Fibroblast of skin of right biceps (primary cell): ENCODE measurements around the gene INHBE.
"Not testable (repeated sequence)": the region's sequence is repeated elsewhere in the genome, so short reads cannot be mapped to it uniquely, and the experiment has no call there.

Experiments used
- DNase-seq: peaks from one replicate; pipeline ENCODE4 v3.0.0-alpha.2; 2013

Gene INHBE

GRCh38 chr12:57476993-57477709 is 22.0 kb downstream of the INHBE start:
- DNase-seq = no peak

DNA sequence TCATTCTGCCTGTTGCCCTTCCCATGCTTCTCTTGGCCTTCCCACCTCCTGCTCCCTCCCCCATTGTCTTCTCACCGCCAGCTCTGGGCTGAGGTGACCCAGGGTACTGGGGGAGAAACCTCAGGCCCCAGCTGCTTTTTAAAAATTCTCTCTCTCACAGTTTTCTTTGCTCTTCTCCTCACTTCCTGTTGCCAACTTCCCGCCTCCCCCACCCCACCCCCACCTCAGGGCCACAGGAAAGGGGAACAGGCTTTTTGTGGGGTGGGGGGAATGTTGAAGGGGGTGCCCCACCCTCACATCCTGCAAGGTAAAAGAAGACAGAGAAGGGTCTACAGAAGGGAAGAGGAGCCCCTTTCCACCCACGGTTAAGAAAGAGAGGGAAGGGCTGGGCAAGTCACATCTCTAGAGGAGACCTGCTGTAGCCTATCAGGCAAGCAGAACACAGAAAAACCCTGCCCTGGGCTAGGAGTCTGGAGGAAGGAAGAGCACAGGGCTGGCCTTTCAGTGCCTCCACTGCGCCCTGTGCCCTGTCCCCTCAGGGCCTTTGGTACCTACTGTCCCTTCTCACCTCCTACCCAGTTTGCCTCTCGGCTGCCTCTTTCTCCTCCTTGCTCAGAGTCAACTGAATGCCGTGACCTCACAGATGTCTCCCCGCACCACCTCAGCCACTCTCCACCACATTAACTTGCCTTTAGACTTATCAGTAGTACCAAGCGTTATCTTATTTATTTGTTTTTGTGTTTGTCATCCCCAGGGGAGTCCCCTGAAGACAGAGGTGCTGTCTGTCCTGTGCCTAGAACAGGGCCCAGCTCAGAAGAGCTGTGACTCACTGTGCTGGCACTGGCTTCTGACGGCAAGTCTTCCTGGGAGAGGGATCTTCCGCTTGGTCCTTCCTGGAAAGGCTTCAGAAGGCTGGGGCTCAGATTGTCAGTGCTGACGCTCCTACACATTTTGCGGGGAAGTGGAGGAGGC is 22.9 kb downstream of the INHBE start:
- peak; percentile 34 for DNase-seq

DNA sequence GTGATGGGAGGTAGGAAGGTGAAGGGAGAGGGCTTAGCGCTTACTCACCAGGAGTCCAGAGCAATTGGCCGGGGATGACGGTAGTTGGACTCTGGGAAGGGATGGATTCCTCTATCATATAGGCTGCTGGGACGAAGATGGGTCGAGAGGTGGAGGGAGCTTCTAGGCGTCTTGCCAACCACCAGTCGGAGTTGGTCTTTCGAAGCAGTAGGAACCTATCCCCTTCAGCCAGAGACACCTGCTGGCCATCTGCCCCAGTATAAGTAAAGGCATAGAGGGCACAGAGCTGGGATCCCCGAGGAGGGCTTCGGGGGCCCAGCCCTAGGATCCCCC is 23.9 kb downstream of the INHBE start:
- DNase-seq = no peak

DNA sequence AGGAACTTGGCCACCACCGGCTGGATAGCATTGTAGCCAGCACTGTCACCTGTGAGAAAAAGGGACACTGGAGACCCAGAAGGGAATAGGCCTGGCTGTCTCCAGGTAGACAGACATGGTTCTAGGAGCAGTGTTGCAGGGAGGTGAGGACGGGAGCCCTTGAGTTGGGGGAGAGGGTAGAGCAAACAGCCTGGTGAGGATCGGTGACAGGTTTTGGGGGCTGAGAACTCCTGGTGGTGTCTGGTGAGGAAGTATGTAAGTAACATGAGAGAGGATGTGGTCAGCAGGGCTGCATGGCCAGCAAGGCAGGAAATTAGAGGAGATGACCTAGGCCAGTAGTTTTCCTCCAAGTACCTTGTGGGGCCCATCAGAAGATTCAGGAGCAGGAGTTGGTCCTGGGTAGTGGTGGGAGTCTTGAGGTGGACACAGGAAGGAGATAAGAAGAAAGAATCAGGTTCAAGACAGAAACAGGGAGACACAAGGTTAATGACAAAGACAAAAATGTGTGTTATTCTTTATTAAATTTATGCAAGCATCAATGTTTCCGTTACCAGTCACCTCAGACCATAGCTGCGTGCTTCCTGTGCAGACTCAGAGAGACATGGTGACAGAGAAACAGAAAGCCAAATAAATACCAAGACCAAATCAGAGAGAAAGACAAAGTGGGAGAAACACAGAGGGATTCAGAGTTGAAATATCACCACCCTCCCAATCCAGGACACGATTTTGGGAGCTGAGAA is 24.4 kb downstream of the INHBE start, which contains the start of gene ARHGAP9:
TSS of gene ARHGAP9 (minus strand) at position 491 of the 740 bp plus-strand sequence. CDS start at position 31, 460 bp downstream.
- DNase-seq = no peak

- DNase-seq = no peak
These were observed 26.6 kb downstream of the INHBE start for GRCh38 chr12:57481671-57482070.

- peak; percentile 80 for DNase-seq
These were observed 28.4 kb downstream of the INHBE start for GRCh38 chr12:57483466-57483865.

DNA sequence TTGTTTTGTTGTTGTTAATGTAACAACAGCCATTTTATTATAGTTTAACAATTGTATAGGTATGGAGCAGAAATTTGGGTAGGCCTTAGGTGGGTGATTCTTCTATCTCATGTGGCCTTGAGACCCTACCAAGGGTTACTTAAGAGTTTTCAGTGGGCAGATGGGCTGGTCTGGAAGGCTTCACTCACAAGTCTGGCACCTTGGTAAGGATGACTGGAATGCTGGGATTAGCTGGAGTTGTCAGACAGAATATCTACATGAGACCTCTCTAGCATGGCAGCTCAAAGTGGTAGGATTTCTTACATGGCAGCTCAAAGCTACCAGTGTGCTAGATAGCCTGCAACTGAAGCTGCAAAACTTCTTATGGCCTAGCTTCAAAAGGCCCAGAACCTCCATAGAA is 30.6 kb downstream of the INHBE start:
- DNase-seq = no peak

- no peak for DNase-seq
These were observed 32.0 kb downstream of the INHBE start for GRCh38 chr12:57487055-57487596.

- DNase-seq = peak; percentile 98
These were observed 32.7 kb downstream of the INHBE start, which contains the start of gene MARS1 for GRCh38 chr12:57487597-57488401. MARS1 (plus strand) TSS chr12:57488068; CDS start chr12:57488091, 23 bp downstream.

DNA sequence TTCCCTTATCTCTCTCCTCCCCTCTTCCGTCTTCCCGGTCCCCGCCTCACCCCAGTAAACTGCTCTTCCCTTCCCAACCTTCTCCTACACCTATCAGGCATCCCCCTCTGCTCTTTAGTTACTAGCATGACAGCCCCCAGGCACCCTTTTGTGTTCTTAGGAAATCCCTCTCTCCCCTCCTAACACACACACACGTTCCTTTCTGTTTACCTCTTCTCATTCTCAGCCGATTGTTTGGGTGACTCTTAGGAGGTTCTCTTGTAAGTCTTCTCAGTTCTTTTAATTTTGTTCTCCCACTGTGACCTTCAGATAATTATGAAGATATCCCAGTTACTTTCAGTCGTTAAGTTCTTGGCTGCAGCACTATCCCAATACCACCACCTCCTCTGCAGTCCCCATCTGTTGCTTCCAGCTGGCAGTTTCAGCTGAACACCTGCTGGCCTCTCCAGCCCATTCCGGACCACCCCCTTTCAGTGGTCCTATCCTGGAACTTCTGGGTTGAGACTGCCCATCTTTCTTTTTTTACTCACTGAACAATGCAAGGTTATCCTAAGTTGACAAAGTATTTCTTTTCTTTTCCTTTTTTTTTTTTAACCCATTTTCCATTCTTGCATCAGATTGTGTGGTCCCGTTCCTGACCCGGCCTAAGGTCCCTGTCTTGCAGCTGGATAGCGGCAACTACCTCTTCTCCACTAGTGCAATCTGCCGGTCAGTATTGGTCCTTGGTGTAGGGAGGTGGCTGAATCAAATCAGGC is 33.5 kb downstream of the INHBE start:
- no peak for DNase-seq

DNA sequence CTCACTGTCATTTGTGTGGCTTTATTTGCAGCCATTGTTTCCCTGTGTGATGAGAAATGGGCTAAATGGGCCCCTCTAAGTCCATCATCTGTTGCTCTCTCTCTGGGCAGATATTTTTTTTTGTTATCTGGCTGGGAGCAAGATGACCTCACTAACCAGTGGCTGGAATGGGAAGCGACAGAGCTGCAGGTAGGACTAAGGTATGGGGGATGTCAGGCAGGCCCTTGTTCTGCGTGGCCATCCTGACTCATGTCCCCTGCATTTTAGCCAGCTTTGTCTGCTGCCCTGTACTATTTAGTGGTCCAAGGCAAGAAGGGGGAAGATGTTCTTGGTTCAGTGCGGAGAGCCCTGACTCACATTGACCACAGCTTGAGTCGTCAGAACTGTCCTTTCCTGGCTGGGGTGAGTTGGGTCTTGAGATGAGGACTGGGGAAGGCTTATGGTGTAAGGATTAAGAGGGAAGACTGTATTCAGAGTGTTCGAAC is 34.1 kb downstream of the INHBE start:
- peak; percentile 34 for DNase-seq

DNA sequence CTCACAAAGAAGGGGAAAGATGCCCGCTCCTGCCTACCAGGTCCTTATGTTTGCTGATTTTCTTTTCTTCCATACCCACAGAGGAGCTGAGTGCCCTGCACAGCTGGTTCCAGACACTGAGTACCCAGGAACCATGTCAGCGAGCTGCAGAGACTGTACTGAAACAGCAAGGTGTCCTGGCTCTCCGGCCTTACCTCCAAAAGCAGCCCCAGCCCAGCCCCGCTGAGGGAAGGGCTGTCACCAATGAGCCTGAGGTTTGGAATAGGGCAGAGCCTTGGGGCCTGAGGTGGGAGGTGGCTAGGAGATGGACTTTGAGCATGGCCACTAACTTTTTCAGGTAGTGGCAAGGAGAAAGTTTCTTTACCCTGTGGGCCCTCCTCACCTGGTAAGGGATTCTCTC is 35.0 kb downstream of the INHBE start:
- DNase-seq = no peak

DNA sequence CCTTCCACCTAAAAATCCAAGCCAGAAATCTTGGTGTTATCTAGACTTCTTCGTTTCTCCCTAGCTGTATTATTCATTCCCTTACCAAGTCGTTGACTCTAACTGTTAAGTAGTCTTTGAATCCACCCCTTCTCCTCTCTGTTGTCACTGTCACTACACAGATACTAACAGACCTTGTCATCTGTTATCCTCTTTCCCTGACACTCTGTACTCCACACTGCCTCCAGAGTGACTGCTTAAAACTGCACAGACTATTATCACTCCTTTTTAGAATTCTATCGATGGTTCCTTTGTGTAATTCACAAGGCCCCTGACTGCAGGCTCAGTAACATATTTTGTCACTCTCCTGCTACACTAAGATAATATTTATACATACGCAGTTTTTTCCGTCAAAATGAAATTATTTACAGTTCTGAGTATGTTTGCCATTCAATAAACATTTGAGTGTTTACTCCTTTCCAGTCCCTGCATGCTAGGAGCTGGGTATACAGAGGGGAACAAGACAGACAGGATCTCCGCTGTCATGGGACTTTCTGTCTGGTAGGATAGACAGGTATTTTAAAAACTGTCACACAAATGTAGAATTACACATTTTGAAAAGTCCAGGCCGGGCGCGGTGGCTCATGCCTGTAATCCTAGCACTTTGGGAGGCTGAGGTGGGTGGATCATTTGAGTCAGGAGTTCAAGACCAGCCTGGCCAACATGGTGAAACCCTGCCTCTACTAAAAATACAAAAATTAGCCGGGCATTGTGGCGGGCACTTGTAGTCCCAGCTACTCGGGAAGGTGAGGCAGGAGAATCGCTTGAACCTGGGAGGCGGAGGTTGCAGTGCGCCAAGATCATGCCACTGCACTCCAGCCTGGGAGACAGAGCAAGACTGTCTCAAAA is 36.5 kb downstream of the INHBE start:
- no peak for DNase-seq

- not testable (repeated sequence) for DNase-seq
These were observed 40.1 kb downstream of the INHBE start for GRCh38 chr12:57495051-57495701.

GRCh38 chr12:57496822-57497221 is 41.7 kb downstream of the INHBE start:
- no peak for DNase-seq

GRCh38 chr12:57497223-57498131 is 42.4 kb downstream of the INHBE start:
- no peak for DNase-seq

- DNase-seq = no peak
These were observed 43.0 kb downstream of the INHBE start for GRCh38 chr12:57498132-57498502.

DNA sequence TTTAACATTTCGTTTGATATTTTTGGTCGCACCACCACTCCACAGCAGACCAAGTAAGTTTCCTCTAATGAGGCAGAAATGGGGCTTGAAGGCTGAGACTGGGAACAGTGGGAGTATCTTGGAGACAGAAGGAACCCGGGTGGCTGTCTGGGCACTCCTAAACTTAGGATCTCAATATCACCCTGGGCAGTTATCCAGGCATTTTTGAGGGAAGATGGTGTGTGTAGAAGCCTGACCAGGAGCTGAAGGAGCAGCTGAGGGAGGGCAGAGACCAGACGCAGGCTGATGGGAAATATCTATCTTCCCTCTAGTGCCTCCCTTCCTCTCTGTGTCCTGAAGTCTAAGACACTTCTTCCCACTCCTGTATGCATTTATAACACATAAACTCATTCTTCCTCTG is 43.5 kb downstream of the INHBE start:
- no peak for DNase-seq
